ENCODE measurements around the gene GALNT15. TPM values are rescaled to one million over a fixed set of nuclear protein-coding genes. Genes with fewer than 3 reads are reported as not detected.

Gene GALNT15
- total RNA-seq, 1 experiment from 2014 or later: not detected

- Histone ChIP-seq H3K4me2 (ENCODE audit: low read depth, low read length, poor library complexity, severe bottlenecking) (no peak overlapping the region), H3K36me3 (ENCODE audit: insufficient read depth, low read length) (0 out of 2 replicates have a peak, but pooled peaks cover 3% of the 10 kb centered on the region), H3K9me3 (ENCODE audit: low read length) (no peaks in the 10 kb centered on the region), H2AFZ (ENCODE audit: low read length) (no peak overlapping the region), H3K4me1 (ENCODE audit: low read length) (peaks cover 25% of the 10 kb centered on the region), H3K9me2 (replicated peaks; ENCODE audit: insufficient read depth, low read length) (no peaks in the 10 kb centered on the region), H3K79me2 (ENCODE audit: low read length) (no peaks in the 10 kb centered on the region), H3K27ac (ENCODE audit: low read length) (no peak overlapping the region), H3K4me3 (ENCODE audit: low read length) (no peak overlapping the region), H4K20me1 (ENCODE audit: insufficient read depth, low read depth, low read length) (no peaks in the 10 kb centered on the region), H3K9ac (ENCODE audit: low read length) (no peak overlapping the region), H3K27me3 (ENCODE audit: low read length) (no peaks in the 10 kb centered on the region)
- DNase-seq: no peak
These were observed 80.4 kb downstream of the GALNT15 start for GRCh38 chr3:16254916-16255315.

- Histone ChIP-seq H3K9me2 (replicated peaks; ENCODE audit: insufficient read depth, low read length) (no peaks in the 10 kb centered on the region), H3K4me2 (ENCODE audit: low read depth, low read length, poor library complexity, severe bottlenecking) (no peak overlapping the region), H3K27me3 (ENCODE audit: low read length) (no peaks in the 10 kb centered on the region), H3K4me1 (ENCODE audit: low read length) (peaks cover 25% of the 10 kb centered on the region), H3K79me2 (ENCODE audit: low read length) (no peaks in the 10 kb centered on the region), H3K9me3 (ENCODE audit: low read length) (no peaks in the 10 kb centered on the region), H3K9ac (ENCODE audit: low read length) (no peak overlapping the region), H3K27ac (ENCODE audit: low read length) (no peak overlapping the region), H4K20me1 (ENCODE audit: insufficient read depth, low read depth, low read length) (no peaks in the 10 kb centered on the region), H3K4me3 (ENCODE audit: low read length) (no peak overlapping the region), H2AFZ (ENCODE audit: low read length) (no peak overlapping the region), H3K36me3 (ENCODE audit: insufficient read depth, low read length) (0 out of 2 replicates have a peak, but pooled peaks cover 3% of the 10 kb centered on the region)
- DNase-seq: no peak
These were observed 80.8 kb downstream of the GALNT15 start for GRCh38 chr3:16255326-16255725.

GRCh38 chr3:16255726-16256125, 81.2 kb downstream of the GALNT15 start:
- no peaks in the 10 kb centered on the region for H3K27me3 ChIP-seq (ENCODE audit: low read length)
- no peak overlapping the region for H3K27ac ChIP-seq (ENCODE audit: low read length)
- no peak for DNase-seq
- H2AFZ ChIP-seq (ENCODE audit: low read length): no peak overlapping the region
- H3K4me2 ChIP-seq (ENCODE audit: low read depth, low read length, poor library complexity, severe bottlenecking): no peak overlapping the region
- H3K4me3 ChIP-seq (ENCODE audit: low read length): no peak overlapping the region
- H3K9ac ChIP-seq (ENCODE audit: low read length): no peak overlapping the region
- H3K9me3 ChIP-seq (ENCODE audit: low read length): no peaks in the 10 kb centered on the region
- H4K20me1 ChIP-seq (ENCODE audit: insufficient read depth, low read depth, low read length): no peaks in the 10 kb centered on the region
- H3K9me2 ChIP-seq (replicated peaks; ENCODE audit: insufficient read depth, low read length): no peaks in the 10 kb centered on the region
- no peaks in the 10 kb centered on the region for H3K79me2 ChIP-seq (ENCODE audit: low read length)
- peaks cover 25% of the 10 kb centered on the region for H3K4me1 ChIP-seq (ENCODE audit: low read length)
- 0 out of 2 replicates have a peak, but pooled peaks cover 7% of the 10 kb centered on the region for H3K36me3 ChIP-seq (ENCODE audit: insufficient read depth, low read length)

GRCh38 chr3:16257309-16257708, 82.8 kb downstream of the GALNT15 start:
- Histone ChIP-seq H3K27me3 (ENCODE audit: low read length) (no peaks in the 10 kb centered on the region), H3K9ac (ENCODE audit: low read length) (no peak overlapping the region), H4K20me1 (ENCODE audit: insufficient read depth, low read depth, low read length) (0 out of 2 replicates have a peak, but pooled peaks cover 3% of the 10 kb centered on the region), H3K79me2 (ENCODE audit: low read length) (peaks cover 5% of the 10 kb centered on the region), H3K4me2 (ENCODE audit: low read depth, low read length, poor library complexity, severe bottlenecking) (no peak overlapping the region), H3K9me2 (replicated peaks; ENCODE audit: insufficient read depth, low read length) (no peaks in the 10 kb centered on the region), H3K36me3 (ENCODE audit: insufficient read depth, low read length) (peaks cover 12% of the 10 kb centered on the region; the same call in 1 of the 2 replicates), H3K9me3 (ENCODE audit: low read length) (no peaks in the 10 kb centered on the region), H3K27ac (ENCODE audit: low read length) (no peak overlapping the region), H2AFZ (ENCODE audit: low read length) (no peak overlapping the region), H3K4me1 (ENCODE audit: low read length) (peaks cover 13% of the 10 kb centered on the region), H3K4me3 (ENCODE audit: low read length) (no peak overlapping the region)
- DNase-seq: no peak

- Histone ChIP-seq H3K27ac (ENCODE audit: low read length) (no peak overlapping the region), H3K4me1 (ENCODE audit: low read length) (peaks cover 9% of the 10 kb centered on the region), H4K20me1 (ENCODE audit: insufficient read depth, low read depth, low read length) (0 out of 2 replicates have a peak, but pooled peaks cover 3% of the 10 kb centered on the region), H3K9ac (ENCODE audit: low read length) (no peak overlapping the region), H3K9me3 (ENCODE audit: low read length) (no peaks in the 10 kb centered on the region), H2AFZ (ENCODE audit: low read length) (no peak overlapping the region), H3K36me3 (ENCODE audit: insufficient read depth, low read length) (peaks cover 12% of the 10 kb centered on the region; the same call in 1 of the 2 replicates), H3K9me2 (replicated peaks; ENCODE audit: insufficient read depth, low read length) (no peaks in the 10 kb centered on the region), H3K4me3 (ENCODE audit: low read length) (no peak overlapping the region), H3K79me2 (ENCODE audit: low read length) (peaks cover 13% of the 10 kb centered on the region), H3K4me2 (ENCODE audit: low read depth, low read length, poor library complexity, severe bottlenecking) (no peak overlapping the region), H3K27me3 (ENCODE audit: low read length) (no peaks in the 10 kb centered on the region)
- no peak for DNase-seq
These were observed 83.7 kb downstream of the GALNT15 start for GRCh38 chr3:16258177-16258576.

- peaks cover 11% of the 10 kb centered on the region for H3K4me1 ChIP-seq (ENCODE audit: low read length)
- no peak overlapping the region for H3K4me3 ChIP-seq (ENCODE audit: low read length)
- no peaks in the 10 kb centered on the region for H3K9me3 ChIP-seq (ENCODE audit: low read length)
- no peaks in the 10 kb centered on the region for H3K27me3 ChIP-seq (ENCODE audit: low read length)
- no peak overlapping the region for H2AFZ ChIP-seq (ENCODE audit: low read length)
- H3K36me3 ChIP-seq (ENCODE audit: insufficient read depth, low read length): peaks cover 12% of the 10 kb centered on the region; the same call in 1 of the 2 replicates
- H3K27ac ChIP-seq (ENCODE audit: low read length): no peak overlapping the region
- no peaks in the 10 kb centered on the region for H3K9me2 ChIP-seq (replicated peaks; ENCODE audit: insufficient read depth, low read length)
- H3K9ac ChIP-seq (ENCODE audit: low read length): no peak overlapping the region
- 0 out of 2 replicates have a peak, but pooled peaks cover 3% of the 10 kb centered on the region for H4K20me1 ChIP-seq (ENCODE audit: insufficient read depth, low read depth, low read length)
- H3K4me2 ChIP-seq (ENCODE audit: low read depth, low read length, poor library complexity, severe bottlenecking): no peak overlapping the region
- no peak for DNase-seq
- H3K79me2 ChIP-seq (ENCODE audit: low read length): peaks cover 20% of the 10 kb centered on the region
These were observed 84.4 kb downstream of the GALNT15 start for GRCh38 chr3:16258866-16259265.

- Histone ChIP-seq H3K4me1 (ENCODE audit: low read length) (peaks cover 14% of the 10 kb centered on the region), H3K4me3 (ENCODE audit: low read length) (no peak overlapping the region), H4K20me1 (ENCODE audit: insufficient read depth, low read depth, low read length) (0 out of 2 replicates have a peak, but pooled peaks cover 3% of the 10 kb centered on the region), H3K9me2 (replicated peaks; ENCODE audit: insufficient read depth, low read length) (no peaks in the 10 kb centered on the region), H3K27ac (ENCODE audit: low read length) (no peak overlapping the region), H2AFZ (ENCODE audit: low read length) (no peak overlapping the region), H3K79me2 (ENCODE audit: low read length) (peaks cover 29% of the 10 kb centered on the region), H3K27me3 (ENCODE audit: low read length) (no peaks in the 10 kb centered on the region), H3K4me2 (ENCODE audit: low read depth, low read length, poor library complexity, severe bottlenecking) (no peak overlapping the region), H3K36me3 (ENCODE audit: insufficient read depth, low read length) (peaks cover 12% of the 10 kb centered on the region; the same call in 1 of the 2 replicates), H3K9ac (ENCODE audit: low read length) (no peak overlapping the region), H3K9me3 (ENCODE audit: low read length) (no peaks in the 10 kb centered on the region)
- no peak for DNase-seq
These were observed 85.6 kb downstream of the GALNT15 start for GRCh38 chr3:16260046-16260445.

GRCh38 chr3:16262174-16262573, 87.7 kb downstream of the GALNT15 start:
- Histone ChIP-seq H3K4me3 (ENCODE audit: low read length) (no peak overlapping the region), H3K79me2 (ENCODE audit: low read length) (peaks cover 50% of the 10 kb centered on the region), H3K36me3 (ENCODE audit: insufficient read depth, low read length) (peaks cover 12% of the 10 kb centered on the region; the same call in 1 of the 2 replicates), H4K20me1 (ENCODE audit: insufficient read depth, low read depth, low read length) (0 out of 2 replicates have a peak, but pooled peaks cover 6% of the 10 kb centered on the region), H3K4me1 (ENCODE audit: low read length) (peaks cover 30% of the 10 kb centered on the region), H2AFZ (ENCODE audit: low read length) (no peak overlapping the region), H3K9ac (ENCODE audit: low read length) (no peak overlapping the region), H3K27me3 (ENCODE audit: low read length) (no peaks in the 10 kb centered on the region), H3K4me2 (ENCODE audit: low read depth, low read length, poor library complexity, severe bottlenecking) (no peak overlapping the region), H3K9me3 (ENCODE audit: low read length) (no peaks in the 10 kb centered on the region), H3K9me2 (replicated peaks; ENCODE audit: insufficient read depth, low read length) (no peaks in the 10 kb centered on the region), H3K27ac (ENCODE audit: low read length) (no peak overlapping the region)
- no peak for DNase-seq
